SK-N-SH treated with all-trans-retinoic acid at 6 μM for 48 hours (cell line): Measurements from ENCODE around the gene DCN.

Source experiments
- ARNTL ChIP-seq: fragments of 450-650 bp; formaldehyde crosslinking; IDR thresholded peaks from 2 replicates; pipeline ENCODE4 v1.5.0; 2020; ENCODE audit warnings: low read depth, mild to moderate bottlenecking, moderate library complexity, borderline replicate concordance
- GLIS3 ChIP-seq: fragments of 250-450 bp; sonication (Bioruptor Pico); IDR thresholded peaks from 2 replicates; pipeline ENCODE4 v1.5.0; 2020; ENCODE audit warnings: mild to moderate bottlenecking, moderate library complexity
- TOX ChIP-seq: fragments of 250-450 bp; sonication (Bioruptor Pico); IDR thresholded peaks from 2 replicates; pipeline ENCODE4 v1.8.0; 2021; ENCODE audit warnings: mild to moderate bottlenecking, moderate library complexity, borderline replicate concordance
- ZFP3 ChIP-seq: fragments of 250-450 bp; sonication (Bioruptor Pico); IDR thresholded peaks from 2 replicates; pipeline ENCODE4 v1.5.0; 2020; ENCODE audit warnings: mild to moderate bottlenecking, moderate library complexity
- ZFP30 ChIP-seq: fragments of 450-650 bp; formaldehyde crosslinking; IDR thresholded peaks from 2 replicates; pipeline ENCODE4 v1.5.0; 2022; ENCODE audit warnings: mild to moderate bottlenecking, moderate library complexity
- ZNF8 ChIP-seq: fragments of 450-650 bp; formaldehyde crosslinking; IDR thresholded peaks from 2 replicates; pipeline ENCODE4 v1.5.0; 2020; ENCODE audit warnings: mild to moderate bottlenecking, moderate library complexity
- TF ChIP-seq, protein P1 (sequence below): fragments of 250-450 bp; sonication (Bioruptor Pico); IDR thresholded peaks from 2 replicates; pipeline ENCODE4 v1.5.1; 2020; ENCODE audit warnings: low read depth, mild to moderate bottlenecking, moderate library complexity
- TF ChIP-seq, protein P2 (sequence below): fragments of 250-450 bp; sonication (Bioruptor Pico); IDR thresholded peaks from 2 replicates; pipeline ENCODE4 v1.8.0; 2020; ENCODE audit warnings: mild to moderate bottlenecking, moderate library complexity, borderline replicate concordance

DNA sequence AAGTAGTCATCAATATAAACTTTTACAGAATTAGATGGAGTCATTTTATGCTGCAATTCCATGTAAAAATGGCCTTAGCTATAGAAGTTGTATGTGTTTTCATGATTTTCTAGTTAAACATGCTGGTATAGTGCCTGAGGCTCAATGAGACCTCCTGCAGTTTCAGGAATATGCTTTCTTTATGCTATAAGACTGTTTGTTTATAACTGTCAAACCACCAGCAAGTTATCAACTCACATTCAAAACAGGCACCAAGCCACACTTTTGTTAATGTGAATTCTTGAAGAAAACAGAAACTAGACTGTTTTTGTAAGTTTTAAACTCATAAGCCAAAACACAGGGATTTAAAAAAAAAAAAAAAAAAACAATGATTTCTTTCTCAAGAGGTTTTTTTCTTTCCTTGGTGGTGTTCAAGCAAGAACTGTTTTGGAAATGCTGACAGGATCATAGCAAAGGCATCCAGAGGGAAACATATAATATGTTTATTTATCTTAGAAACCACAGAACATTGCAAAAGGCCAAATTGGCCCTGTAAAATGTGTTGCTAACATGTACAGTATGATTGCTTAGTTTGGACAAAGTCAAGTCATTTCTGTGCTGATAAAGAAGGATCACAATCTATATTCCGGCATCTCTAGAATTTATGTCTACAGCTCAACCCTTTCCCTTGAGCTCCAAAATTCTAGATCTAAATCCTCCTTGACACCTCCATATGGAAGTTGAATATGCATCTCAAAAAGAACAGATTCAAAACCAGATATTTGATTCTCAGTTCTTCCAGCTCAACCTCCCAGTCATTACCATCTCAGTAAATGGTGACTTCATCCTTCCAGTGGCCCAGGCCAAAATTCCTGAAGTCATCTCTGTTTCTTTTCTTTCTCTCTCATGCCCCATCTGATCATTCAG, 42.3 kb downstream of the DCN start:
- no peak for TF ChIP-seq ARNTL (CRISPR knock-in tag)
- TF ChIP-seq, protein P1, sequence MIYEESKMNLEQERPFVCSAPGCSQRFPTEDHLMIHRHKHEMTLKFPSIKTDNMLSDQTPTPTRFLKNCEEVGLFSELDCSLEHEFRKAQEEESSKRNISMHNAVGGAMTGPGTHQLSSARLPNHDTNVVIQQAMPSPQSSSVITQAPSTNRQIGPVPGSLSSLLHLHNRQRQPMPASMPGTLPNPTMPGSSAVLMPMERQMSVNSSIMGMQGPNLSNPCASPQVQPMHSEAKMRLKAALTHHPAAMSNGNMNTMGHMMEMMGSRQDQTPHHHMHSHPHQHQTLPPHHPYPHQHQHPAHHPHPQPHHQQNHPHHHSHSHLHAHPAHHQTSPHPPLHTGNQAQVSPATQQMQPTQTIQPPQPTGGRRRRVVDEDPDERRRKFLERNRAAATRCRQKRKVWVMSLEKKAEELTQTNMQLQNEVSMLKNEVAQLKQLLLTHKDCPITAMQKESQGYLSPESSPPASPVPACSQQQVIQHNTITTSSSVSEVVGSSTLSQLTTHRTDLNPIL (CRISPR knock-in tag) = no peak
- no peak for TF ChIP-seq ZFP3 (CRISPR knock-in tag)
- TF ChIP-seq, protein P2, sequence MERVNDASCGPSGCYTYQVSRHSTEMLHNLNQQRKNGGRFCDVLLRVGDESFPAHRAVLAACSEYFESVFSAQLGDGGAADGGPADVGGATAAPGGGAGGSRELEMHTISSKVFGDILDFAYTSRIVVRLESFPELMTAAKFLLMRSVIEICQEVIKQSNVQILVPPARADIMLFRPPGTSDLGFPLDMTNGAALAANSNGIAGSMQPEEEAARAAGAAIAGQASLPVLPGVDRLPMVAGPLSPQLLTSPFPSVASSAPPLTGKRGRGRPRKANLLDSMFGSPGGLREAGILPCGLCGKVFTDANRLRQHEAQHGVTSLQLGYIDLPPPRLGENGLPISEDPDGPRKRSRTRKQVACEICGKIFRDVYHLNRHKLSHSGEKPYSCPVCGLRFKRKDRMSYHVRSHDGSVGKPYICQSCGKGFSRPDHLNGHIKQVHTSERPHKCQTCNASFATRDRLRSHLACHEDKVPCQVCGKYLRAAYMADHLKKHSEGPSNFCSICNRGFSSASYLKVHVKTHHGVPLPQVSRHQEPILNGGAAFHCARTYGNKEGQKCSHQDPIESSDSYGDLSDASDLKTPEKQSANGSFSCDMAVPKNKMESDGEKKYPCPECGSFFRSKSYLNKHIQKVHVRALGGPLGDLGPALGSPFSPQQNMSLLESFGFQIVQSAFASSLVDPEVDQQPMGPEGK (CRISPR knock-in tag) = no peak
- TF ChIP-seq ZFP30 = no peak
- TF ChIP-seq ZNF8 = no peak
- TF ChIP-seq TOX = no peak
- no peak for TF ChIP-seq GLIS3
